SK-N-SH treated with all-trans-retinoic acid at 6 μM for 48 hours (cell line): Measurements from ENCODE around the gene PLA2G12B.
"Not testable (repeated sequence)": the region's sequence is repeated elsewhere in the genome, so short reads cannot be mapped to it uniquely, and the experiment has no call there.

Experiments
- ATAC-seq: fragments of 200-7000 bp; cut with Tn5 transposase; 3 replicates; pipeline ENCODE4 v1.9.1; 2020; ENCODE audit warnings: mild to moderate bottlenecking, moderate library complexity
- ARNTL ChIP-seq: fragments of 450-650 bp; formaldehyde crosslinking; IDR thresholded peaks from 2 replicates; pipeline ENCODE4 v1.5.0; 2020; ENCODE audit warnings: low read depth, mild to moderate bottlenecking, moderate library complexity, borderline replicate concordance
- BACH2 ChIP-seq: fragments of 250-450 bp; sonication (Bioruptor Pico); IDR thresholded peaks from 2 replicates; pipeline ENCODE4 v1.9.0; 2021; ENCODE audit warnings: mild to moderate bottlenecking, borderline replicate concordance
- CSDC2 ChIP-seq: fragments of 250-450 bp; sonication (Bioruptor Pico); IDR thresholded peaks from 2 replicates; pipeline ENCODE4 v1.5.0; 2020; ENCODE audit warnings: mild to moderate bottlenecking, moderate library complexity
- ESRRG ChIP-seq: fragments of 250-450 bp; sonication (Bioruptor Pico); IDR thresholded peaks from 2 replicates; pipeline ENCODE4 v1.6.1; 2021; ENCODE audit warnings: mild to moderate bottlenecking
- ISL1 ChIP-seq: fragments of 250-450 bp; sonication (Bioruptor Pico); IDR thresholded peaks from 2 replicates; pipeline ENCODE4 v2.1.2; 2022; ENCODE audit warnings: mild to moderate bottlenecking, moderate library complexity
- OSR1 ChIP-seq: fragments of 250-450 bp; sonication (Bioruptor Pico); IDR thresholded peaks from 2 replicates; pipeline ENCODE4 v1.8.0; 2022; ENCODE audit warnings: moderate library complexity, mild to moderate bottlenecking, inconsistent platforms
- RARB ChIP-seq: fragments of 250-450 bp; sonication (Bioruptor Pico); IDR thresholded peaks from 2 replicates; pipeline ENCODE4 v1.8.0; 2021; ENCODE audit warnings: mild to moderate bottlenecking, moderate library complexity
- SNAI2 ChIP-seq: fragments of 250-450 bp; sonication (Bioruptor Pico); IDR thresholded peaks from 2 replicates; pipeline ENCODE4 v1.5.0; 2020; ENCODE audit warnings: mild to moderate bottlenecking, moderate library complexity
- TCF4 ChIP-seq: fragments of 250-450 bp; sonication (Bioruptor Pico); IDR thresholded peaks from 2 replicates; pipeline ENCODE4 v1.8.0; 2021; ENCODE audit warnings: mild to moderate bottlenecking, moderate library complexity, borderline replicate concordance
- TOX ChIP-seq: fragments of 250-450 bp; sonication (Bioruptor Pico); IDR thresholded peaks from 2 replicates; pipeline ENCODE4 v1.8.0; 2021; ENCODE audit warnings: mild to moderate bottlenecking, moderate library complexity, borderline replicate concordance
- ZC3H10 ChIP-seq: fragments of 250-450 bp; sonication (Bioruptor Pico); IDR thresholded peaks from 2 replicates; pipeline ENCODE4 v1.5.1; 2021; ENCODE audit warnings: mild to moderate bottlenecking, moderate library complexity
- ZFP3 ChIP-seq: fragments of 250-450 bp; sonication (Bioruptor Pico); IDR thresholded peaks from 2 replicates; pipeline ENCODE4 v1.5.0; 2020; ENCODE audit warnings: mild to moderate bottlenecking, moderate library complexity
- ZFP30 ChIP-seq: fragments of 450-650 bp; formaldehyde crosslinking; IDR thresholded peaks from 2 replicates; pipeline ENCODE4 v1.5.0; 2022; ENCODE audit warnings: mild to moderate bottlenecking, moderate library complexity
- ZNF565 ChIP-seq: fragments of 450-650 bp; formaldehyde crosslinking; conservative IDR thresholded peaks from 2 replicates; pipeline ENCODE4 v1.5.0; 2020; ENCODE audit warnings: low read depth, mild to moderate bottlenecking, moderate library complexity
- ZNF70 ChIP-seq: fragments of 450-650 bp; formaldehyde crosslinking; IDR thresholded peaks from 2 replicates; pipeline ENCODE4 v1.5.0; 2020; ENCODE audit warnings: mild to moderate bottlenecking, moderate library complexity
- TF ChIP-seq, protein P1 (sequence below): fragments of 250-450 bp; sonication (Bioruptor Pico); IDR thresholded peaks from 2 replicates; pipeline ENCODE4 v1.8.0; 2020; ENCODE audit warnings: mild to moderate bottlenecking, moderate library complexity, borderline replicate concordance
- TF ChIP-seq, protein P2 (sequence below): fragments of 250-450 bp; sonication (Bioruptor Pico); IDR thresholded peaks from 2 replicates; pipeline ENCODE4 v1.5.0; 2020; ENCODE audit warnings: mild to moderate bottlenecking, moderate library complexity
- TF ChIP-seq, protein P3 (sequence below): fragments of 250-450 bp; sonication (Bioruptor Pico); IDR thresholded peaks from 2 replicates; pipeline ENCODE4 v1.8.0; 2021; ENCODE audit warnings: low read depth, mild to moderate bottlenecking, moderate library complexity, borderline replicate concordance
- TF ChIP-seq, protein P4 (sequence below): fragments of 250-450 bp; sonication (Bioruptor Pico); IDR thresholded peaks from 2 replicates; pipeline ENCODE4 v1.5.1; 2020; ENCODE audit warnings: low read depth, mild to moderate bottlenecking, moderate library complexity
- TF ChIP-seq, protein P5 (sequence below): fragments of 250-450 bp; sonication (Bioruptor Pico); IDR thresholded peaks from 2 replicates; pipeline ENCODE4 v1.5.1; 2021; ENCODE audit warnings: mild to moderate bottlenecking, moderate library complexity

Gene PLA2G12B

DNA sequence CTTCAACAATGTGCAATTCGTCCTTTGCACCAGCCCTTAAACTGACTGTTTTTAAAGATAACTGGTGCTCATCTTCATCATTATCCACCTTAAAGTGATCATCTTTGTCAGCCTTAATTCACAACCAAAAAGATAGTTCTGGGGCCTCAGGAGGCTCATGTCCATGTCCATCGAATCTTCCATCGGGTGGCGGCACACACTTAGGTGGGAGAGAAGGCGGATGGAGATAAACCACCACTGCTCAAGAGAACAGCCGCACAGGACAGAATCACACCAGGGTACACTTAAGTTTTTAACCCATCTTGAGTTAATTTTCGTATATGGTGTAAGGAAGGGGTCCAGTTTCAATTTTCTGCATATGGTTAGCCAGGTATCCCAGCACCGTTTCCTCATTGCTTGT lies 36.3 kb downstream of the PLA2G12B start:
- TF ChIP-seq ESRRG (CRISPR knock-in tag) (no peak), TOX (CRISPR knock-in tag) (no peak), CSDC2 (CRISPR knock-in tag) (no peak), ZC3H10 (CRISPR knock-in tag) (no peak), TCF4 (CRISPR knock-in tag) (no peak), ISL1 (CRISPR knock-in tag) (no peak), ZFP30 (CRISPR knock-in tag) (no peak), BACH2 (no peak), ZNF565 (CRISPR knock-in tag) (no peak), RARB (CRISPR knock-in tag) (no peak), ZNF70 (CRISPR knock-in tag) (no peak), OSR1 (CRISPR knock-in tag) (no peak)
- TF ChIP-seq, protein P1, sequence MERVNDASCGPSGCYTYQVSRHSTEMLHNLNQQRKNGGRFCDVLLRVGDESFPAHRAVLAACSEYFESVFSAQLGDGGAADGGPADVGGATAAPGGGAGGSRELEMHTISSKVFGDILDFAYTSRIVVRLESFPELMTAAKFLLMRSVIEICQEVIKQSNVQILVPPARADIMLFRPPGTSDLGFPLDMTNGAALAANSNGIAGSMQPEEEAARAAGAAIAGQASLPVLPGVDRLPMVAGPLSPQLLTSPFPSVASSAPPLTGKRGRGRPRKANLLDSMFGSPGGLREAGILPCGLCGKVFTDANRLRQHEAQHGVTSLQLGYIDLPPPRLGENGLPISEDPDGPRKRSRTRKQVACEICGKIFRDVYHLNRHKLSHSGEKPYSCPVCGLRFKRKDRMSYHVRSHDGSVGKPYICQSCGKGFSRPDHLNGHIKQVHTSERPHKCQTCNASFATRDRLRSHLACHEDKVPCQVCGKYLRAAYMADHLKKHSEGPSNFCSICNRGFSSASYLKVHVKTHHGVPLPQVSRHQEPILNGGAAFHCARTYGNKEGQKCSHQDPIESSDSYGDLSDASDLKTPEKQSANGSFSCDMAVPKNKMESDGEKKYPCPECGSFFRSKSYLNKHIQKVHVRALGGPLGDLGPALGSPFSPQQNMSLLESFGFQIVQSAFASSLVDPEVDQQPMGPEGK (CRISPR knock-in tag), result no peak
- TF ChIP-seq, protein P2, sequence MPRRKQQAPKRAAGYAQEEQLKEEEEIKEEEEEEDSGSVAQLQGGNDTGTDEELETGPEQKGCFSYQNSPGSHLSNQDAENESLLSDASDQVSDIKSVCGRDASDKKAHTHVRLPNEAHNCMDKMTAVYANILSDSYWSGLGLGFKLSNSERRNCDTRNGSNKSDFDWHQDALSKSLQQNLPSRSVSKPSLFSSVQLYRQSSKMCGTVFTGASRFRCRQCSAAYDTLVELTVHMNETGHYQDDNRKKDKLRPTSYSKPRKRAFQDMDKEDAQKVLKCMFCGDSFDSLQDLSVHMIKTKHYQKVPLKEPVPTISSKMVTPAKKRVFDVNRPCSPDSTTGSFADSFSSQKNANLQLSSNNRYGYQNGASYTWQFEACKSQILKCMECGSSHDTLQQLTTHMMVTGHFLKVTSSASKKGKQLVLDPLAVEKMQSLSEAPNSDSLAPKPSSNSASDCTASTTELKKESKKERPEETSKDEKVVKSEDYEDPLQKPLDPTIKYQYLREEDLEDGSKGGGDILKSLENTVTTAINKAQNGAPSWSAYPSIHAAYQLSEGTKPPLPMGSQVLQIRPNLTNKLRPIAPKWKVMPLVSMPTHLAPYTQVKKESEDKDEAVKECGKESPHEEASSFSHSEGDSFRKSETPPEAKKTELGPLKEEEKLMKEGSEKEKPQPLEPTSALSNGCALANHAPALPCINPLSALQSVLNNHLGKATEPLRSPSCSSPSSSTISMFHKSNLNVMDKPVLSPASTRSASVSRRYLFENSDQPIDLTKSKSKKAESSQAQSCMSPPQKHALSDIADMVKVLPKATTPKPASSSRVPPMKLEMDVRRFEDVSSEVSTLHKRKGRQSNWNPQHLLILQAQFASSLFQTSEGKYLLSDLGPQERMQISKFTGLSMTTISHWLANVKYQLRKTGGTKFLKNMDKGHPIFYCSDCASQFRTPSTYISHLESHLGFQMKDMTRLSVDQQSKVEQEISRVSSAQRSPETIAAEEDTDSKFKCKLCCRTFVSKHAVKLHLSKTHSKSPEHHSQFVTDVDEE (CRISPR knock-in tag), result no peak
- TF ChIP-seq, protein P3, sequence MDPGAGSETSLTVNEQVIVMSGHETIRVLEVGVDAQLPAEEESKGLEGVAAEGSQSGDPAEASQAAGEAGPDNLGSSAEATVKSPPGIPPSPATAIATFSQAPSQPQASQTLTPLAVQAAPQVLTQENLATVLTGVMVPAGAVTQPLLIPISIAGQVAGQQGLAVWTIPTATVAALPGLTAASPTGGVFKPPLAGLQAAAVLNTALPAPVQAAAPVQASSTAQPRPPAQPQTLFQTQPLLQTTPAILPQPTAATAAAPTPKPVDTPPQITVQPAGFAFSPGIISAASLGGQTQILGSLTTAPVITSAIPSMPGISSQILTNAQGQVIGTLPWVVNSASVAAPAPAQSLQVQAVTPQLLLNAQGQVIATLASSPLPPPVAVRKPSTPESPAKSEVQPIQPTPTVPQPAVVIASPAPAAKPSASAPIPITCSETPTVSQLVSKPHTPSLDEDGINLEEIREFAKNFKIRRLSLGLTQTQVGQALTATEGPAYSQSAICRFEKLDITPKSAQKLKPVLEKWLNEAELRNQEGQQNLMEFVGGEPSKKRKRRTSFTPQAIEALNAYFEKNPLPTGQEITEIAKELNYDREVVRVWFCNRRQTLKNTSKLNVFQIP (CRISPR knock-in tag), result no peak
- TF ChIP-seq, protein P4, sequence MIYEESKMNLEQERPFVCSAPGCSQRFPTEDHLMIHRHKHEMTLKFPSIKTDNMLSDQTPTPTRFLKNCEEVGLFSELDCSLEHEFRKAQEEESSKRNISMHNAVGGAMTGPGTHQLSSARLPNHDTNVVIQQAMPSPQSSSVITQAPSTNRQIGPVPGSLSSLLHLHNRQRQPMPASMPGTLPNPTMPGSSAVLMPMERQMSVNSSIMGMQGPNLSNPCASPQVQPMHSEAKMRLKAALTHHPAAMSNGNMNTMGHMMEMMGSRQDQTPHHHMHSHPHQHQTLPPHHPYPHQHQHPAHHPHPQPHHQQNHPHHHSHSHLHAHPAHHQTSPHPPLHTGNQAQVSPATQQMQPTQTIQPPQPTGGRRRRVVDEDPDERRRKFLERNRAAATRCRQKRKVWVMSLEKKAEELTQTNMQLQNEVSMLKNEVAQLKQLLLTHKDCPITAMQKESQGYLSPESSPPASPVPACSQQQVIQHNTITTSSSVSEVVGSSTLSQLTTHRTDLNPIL (CRISPR knock-in tag), result no peak
- TF ChIP-seq, protein P5, sequence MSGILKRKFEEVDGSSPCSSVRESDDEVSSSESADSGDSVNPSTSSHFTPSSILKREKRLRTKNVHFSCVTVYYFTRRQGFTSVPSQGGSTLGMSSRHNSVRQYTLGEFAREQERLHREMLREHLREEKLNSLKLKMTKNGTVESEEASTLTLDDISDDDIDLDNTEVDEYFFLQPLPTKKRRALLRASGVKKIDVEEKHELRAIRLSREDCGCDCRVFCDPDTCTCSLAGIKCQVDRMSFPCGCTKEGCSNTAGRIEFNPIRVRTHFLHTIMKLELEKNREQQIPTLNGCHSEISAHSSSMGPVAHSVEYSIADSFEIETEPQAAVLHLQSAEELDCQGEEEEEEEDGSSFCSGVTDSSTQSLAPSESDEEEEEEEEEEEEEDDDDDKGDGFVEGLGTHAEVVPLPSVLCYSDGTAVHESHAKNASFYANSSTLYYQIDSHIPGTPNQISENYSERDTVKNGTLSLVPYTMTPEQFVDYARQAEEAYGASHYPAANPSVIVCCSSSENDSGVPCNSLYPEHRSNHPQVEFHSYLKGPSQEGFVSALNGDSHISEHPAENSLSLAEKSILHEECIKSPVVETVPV (CRISPR knock-in tag), result no peak
- no peak for ATAC-seq

DNA sequence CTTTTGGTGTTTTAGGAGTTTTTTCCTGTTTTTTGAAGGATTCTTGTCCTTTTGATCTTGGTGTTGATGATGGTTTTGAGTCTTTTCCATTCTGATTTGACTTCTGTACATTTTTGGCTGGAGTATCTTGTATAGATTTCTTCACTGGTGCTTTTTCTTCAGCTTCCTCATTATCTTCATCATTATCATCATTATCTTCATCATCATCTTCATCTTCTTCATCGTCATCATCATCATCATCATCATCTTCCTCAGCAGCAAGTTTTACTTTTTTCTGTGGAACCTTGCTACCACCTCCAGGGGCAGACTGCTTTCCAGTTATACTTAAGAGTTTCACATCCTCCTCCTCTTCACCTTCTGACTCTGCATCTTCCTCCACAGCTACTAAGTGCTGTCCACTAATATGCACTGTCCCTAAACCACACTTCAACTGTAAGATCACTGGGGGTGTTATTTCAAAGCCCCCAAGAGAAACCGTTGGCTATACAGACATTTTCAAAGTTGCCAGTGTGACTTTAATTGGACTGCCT lies 36.7 kb downstream of the PLA2G12B start:
- ATAC-seq, result not testable (repeated sequence)

DNA sequence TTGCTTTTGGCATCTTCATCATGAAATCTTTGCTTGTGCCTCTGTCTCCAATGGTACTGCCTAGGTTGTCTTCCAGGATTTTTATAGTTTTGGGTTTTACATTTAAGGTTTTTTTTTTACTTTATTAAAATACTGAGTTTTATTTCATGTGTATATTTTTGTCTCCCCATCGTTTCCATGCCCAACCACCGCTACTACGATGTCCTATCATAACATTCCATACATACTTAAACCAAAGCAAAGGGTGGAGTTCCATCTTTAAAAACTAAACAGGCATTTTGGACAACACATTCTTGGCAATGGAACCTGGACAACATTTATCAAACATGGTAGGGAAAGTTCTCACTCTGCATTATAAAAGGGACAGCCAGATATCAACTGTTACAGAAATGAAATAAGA lies 37.4 kb downstream of the PLA2G12B start:
- not testable (repeated sequence) for ATAC-seq

DNA sequence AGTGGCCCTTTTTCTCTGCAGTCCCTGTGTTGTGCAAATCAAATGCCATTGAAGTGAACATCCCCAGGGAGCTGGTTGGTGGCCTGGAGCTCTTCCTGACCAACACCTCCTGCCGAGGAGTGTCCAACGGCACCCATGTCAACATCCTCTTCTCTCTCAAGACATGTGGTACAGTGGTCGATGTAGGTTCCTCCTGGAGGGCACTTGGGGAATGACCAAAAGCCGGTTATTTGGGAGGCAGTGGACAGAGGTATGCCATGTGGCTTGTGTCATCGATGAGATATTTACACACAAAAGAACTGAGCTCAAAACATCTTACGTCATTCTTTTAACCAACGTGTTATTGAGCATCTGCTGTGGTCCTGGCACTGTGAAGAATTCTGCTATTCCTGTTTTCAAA lies 41.3 kb downstream of the PLA2G12B start:
- ATAC-seq, result no peak
- TF ChIP-seq TCF4 (CRISPR knock-in tag) (no peak), CSDC2 (CRISPR knock-in tag) (no peak), ZC3H10 (CRISPR knock-in tag) (no peak), TOX (CRISPR knock-in tag) (no peak), BACH2 (no peak), RARB (CRISPR knock-in tag) (no peak), SNAI2 (CRISPR knock-in tag) (no peak), ARNTL (CRISPR knock-in tag) (no peak), ZNF565 (CRISPR knock-in tag) (no peak), ZFP3 (CRISPR knock-in tag) (no peak), OSR1 (CRISPR knock-in tag) (no peak)
- TF ChIP-seq, protein P3 (CRISPR knock-in tag), result no peak
- TF ChIP-seq, protein P2 (CRISPR knock-in tag), result no peak
- TF ChIP-seq, protein P4 (CRISPR knock-in tag), result no peak
